VCaP (cell line): Measurements from ENCODE around the gene PANX2.
A peak's percentile ranks its signal among the peaks of the same experiment; 100 is the strongest.
"Not testable (repeated sequence)": the region's sequence is repeated elsewhere in the genome, so short reads cannot be mapped to it uniquely, and the experiment has no call there.

ENCODE experiments used
- H3K27ac ChIP-seq: fragments of 450-650 bp; 2 replicates; pipeline ENCODE4 v1.5.1; 2017
- TF ChIP-seq, protein P1 (sequence below): fragments of 450-650 bp; conservative IDR thresholded peaks from 2 replicates; pipeline ENCODE4 v1.5.1; 2017; ENCODE audit warnings: mild to moderate bottlenecking, moderate library complexity

Gene PANX2

DNA sequence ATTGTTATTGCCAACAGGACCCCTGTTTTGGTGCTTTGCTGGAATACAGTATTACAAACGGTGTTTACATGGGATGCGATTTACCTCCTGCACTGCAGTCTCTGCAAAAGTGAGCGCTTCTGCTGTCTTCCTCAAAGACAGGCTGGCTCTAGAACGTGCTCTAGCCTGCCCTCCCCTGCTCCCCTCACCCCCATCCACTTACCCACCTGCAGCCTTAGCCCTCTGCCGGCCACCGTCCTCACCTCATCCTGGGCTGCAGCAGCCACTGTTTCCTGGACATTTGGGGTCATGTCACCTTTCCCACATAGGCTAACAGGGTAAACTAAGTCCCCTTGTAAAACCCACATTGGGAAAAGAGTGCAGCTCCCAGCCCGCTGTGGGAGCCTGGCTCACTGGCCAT is 9.6 kb upstream of the PANX2 start:
- TF ChIP-seq, protein P1, sequence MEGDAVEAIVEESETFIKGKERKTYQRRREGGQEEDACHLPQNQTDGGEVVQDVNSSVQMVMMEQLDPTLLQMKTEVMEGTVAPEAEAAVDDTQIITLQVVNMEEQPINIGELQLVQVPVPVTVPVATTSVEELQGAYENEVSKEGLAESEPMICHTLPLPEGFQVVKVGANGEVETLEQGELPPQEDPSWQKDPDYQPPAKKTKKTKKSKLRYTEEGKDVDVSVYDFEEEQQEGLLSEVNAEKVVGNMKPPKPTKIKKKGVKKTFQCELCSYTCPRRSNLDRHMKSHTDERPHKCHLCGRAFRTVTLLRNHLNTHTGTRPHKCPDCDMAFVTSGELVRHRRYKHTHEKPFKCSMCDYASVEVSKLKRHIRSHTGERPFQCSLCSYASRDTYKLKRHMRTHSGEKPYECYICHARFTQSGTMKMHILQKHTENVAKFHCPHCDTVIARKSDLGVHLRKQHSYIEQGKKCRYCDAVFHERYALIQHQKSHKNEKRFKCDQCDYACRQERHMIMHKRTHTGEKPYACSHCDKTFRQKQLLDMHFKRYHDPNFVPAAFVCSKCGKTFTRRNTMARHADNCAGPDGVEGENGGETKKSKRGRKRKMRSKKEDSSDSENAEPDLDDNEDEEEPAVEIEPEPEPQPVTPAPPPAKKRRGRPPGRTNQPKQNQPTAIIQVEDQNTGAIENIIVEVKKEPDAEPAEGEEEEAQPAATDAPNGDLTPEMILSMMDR: no peak
- H3K27ac ChIP-seq: no peak overlapping the region

DNA sequence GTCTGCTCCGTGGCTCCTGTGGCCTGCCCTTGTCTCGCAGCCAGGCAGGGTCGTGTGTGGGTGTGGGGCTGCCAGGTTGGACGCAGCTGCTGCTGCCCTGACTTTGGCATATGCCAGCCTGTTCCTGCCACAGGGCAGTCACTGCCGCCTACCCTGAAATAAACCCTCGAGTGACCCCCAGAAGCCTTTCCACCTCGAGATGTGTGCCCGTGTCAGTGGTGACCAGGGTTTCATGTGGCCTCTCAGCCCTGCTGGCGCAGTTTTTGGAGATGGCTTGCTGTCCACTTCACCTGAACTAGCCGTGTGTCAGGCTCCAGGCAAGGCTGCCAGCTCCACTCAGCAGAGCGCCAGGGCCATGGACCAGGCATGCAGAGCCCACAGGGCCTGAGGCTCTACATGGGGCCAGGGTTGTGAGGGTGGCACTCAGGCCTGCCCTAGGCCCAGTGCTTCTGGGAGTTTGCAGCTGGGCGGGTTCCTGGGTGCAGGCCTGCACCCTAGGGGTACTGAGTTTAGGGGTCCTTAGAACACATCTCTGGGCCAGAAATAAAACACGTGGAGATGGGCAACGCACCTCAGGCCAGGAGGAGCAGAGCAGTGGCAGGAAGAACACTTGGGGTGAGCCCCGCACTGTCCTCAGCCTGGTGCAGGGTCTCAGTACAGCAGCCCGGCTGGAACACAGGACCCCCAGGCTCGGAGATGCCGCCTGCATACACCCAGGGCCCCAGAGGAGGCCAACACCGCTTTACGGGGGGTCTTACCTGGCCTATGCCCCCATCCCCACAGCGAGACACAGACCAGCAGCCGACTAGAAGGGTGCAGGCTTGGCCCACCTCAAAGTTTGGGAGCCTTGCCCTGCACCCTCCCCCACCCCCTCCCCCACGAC is 8.8 kb upstream of the PANX2 start:
- TF ChIP-seq, protein P1: no peak
- no peak overlapping the region for H3K27ac ChIP-seq

DNA sequence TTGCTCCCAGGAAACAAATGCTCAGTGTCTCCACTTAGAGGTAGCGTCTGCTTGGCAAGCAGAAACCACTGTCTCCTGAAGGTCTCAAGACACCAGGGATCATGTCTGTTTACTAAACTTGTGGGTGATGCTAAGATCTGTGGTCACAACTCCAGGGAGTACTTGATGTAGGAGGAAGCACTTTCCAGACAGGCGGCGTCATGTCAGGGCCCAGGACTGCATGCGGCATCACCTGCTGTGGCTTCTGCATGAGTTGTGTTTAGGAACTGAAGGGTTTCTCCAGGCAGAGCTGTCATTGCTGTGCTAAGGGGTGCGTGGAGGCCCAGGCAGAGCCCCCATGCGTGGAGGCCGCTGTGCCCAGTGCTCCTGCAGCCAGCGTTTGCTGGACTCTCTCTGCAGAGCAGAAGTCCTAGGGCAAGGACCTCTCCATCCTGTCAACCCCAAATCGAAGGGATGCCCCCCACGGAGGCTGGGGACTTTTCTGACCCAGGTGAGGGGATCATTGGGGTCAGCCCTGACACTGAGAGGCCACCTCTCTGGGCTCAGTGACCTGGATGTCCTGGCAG is 8.1 kb upstream of the PANX2 start:
- no peak overlapping the region for H3K27ac ChIP-seq
- TF ChIP-seq, protein P1: no peak

DNA sequence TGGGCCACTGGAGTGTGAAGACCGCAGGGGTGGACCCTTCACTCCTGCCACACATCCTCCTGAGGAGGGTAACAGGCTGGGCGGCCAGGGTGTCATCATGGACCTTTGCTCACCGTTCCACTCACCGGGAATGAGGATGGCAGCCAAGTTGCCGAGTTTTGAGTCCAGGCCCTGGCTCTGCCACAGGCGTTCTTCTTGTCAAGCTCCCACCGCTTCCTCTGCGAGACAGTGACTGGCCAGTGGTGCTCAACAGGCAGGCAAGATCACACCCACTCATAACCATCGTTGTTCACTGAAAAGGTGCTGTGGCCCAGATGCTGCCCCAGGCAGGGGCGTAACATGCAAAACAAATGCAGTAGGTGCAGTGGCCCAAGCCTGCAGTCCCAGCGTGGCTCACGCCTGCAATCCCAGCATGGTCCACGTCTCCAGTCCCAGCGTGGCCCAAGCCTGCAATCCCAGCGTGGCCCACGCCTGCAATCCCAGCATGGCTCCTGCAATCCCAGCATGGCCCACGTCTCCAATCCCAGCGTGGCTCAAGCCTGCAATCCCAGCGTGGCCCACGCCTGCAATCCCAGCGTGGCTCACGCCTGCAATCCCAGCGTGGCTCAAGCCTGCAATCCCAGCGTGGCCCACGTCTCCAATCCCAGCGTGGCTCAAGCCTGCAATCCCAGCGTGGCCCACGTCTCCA is 5.0 kb upstream of the PANX2 start:
- no peak overlapping the region for H3K27ac ChIP-seq
- TF ChIP-seq, protein P1: no peak

DNA sequence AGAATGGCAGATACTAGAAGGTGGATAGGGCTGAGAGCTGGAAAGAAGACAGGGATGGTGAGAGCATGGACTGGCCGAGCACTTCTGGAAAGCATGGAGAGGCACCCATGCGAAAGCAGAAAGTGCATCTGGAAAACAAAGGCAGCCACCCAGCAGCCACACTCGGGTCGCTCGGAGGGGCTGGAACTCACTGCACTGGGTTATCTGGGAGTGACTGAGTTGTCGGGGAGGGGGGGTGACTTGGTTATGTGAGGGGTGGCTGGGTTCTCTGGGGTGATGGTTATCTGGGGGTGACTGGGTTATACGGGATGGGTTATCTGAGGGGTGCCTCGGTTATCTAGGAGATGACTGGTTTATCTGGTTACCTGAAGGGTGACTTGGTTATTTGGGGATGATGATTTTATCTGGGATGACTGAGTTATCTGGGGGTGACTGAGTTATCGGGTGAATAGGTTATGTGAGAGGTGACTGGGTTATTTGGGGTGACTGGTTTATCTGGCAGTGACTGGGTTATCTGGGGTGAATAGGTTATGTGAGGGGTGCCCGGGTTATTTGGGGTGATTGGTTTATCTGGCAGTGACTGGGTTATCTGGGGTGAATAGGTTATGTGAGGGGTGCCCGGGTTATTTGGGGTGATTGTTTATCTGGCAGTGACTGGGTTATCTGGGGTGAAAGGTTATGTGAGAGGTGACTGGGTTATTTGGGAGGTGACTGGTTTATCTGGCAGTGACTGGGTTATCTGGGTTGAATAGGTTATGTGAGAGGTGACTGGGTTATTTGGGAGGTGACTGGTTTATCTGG is 2.6 kb upstream of the PANX2 start:
- no peak overlapping the region for H3K27ac ChIP-seq
- TF ChIP-seq, protein P1: no peak

DNA sequence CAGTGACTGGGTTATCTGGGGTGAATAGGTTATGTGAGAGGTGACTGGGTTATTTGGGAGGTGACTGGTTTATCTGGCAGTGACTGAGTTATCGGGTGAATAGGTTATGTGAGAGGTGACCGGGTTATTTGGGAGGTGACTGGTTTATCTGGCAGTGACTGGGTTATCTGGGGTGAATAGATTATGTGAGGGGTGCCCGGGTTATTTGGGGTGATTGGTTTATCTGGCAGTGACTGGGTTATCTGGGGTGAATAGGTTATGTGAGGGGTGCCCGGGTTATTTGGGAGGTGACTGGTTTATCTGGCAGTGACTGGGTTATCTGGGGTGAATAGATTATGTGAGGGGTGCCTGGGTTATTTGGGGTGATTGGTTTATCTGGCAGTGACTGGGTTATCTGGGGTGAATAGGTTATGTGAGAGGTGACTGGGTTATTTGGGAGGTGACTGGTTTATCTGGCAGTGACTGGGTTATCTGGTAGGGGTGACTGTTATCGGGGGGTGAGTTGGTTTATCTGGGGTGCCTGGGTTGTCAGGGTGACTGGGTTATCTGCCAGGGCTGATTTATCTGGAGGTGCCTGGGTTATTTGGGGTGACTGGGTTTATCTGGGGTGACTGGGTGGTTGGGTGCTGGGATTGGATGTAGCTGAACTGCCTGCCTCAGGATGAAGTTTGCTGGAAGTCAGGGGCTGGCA is 1.9 kb upstream of the PANX2 start:
- H3K27ac ChIP-seq: not testable (repeated sequence)

DNA sequence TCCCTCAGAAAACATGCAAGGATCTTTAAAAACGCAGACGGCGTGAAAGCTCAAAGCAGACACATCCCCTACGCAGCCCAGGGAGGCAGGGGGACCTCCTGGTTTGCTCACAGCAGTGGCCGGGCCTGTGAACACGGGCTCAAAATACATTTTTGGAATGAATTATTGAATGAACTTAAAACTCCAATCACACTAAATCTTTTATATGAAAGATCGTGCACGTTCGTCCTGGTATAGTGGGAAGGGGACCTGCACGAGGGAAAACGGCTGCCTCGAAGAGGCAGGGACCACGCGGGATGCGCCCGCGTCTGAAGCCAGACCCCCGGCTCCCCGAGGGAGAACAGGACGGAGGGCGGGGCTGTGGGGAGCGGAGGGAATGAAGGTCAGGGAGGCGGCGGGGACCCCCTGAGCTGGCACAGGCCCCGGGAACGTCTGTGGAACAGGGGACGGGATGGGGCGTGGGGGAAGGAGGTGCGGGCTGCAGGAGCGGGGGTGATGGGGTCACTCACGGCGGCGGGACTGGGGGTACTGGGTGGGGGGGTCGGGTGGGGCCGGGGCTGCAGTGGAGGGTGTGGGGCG is 1.3 kb upstream of the PANX2 start:
- peak overlapping the region; percentile 58; the same call in 1 of the 2 replicates for H3K27ac ChIP-seq
- TF ChIP-seq, protein P1: no peak
